NT2/D1 (cell line): ENCODE data around the gene TNRC6C.

ENCODE experiments used
- SUZ12 ChIP-seq: IDR thresholded peaks from 2 replicates; pipeline ENCODE4 v1.6.1; 2011; ENCODE audit not compliant: insufficient read length, insufficient read depth; ENCODE audit errors: extremely low read depth
- YY1 ChIP-seq: IDR thresholded peaks from 2 replicates; pipeline ENCODE4 v1.6.1; 2011; ENCODE audit not compliant: insufficient read length, insufficient read depth
- ZNF274 ChIP-seq: IDR thresholded peaks from 2 replicates; pipeline ENCODE4 v1.6.1; 2011; ENCODE audit warnings: mild to moderate bottlenecking, low read depth, low read length

- TF ChIP-seq ZNF274 (no peak), YY1 (no peak), SUZ12 (no peak)
Observed at GRCh38 chr17:78014646-78015045, 56.1 kb downstream of the TNRC6C start.
